Prostate gland (tissue), 2 donors: ENCODE results near the gene XRCC3. TPM values are rescaled to one million over a fixed set of nuclear protein-coding genes. Genes with fewer than 3 reads are reported as not detected.

Source experiments
- DNase-seq: peaks from one replicate; pipeline ENCODE4 v3.0.0-alpha.2; 2019; ENCODE audit warnings: low spot score
- H3K27ac ChIP-seq, 2 donors: fragments of 200-600 bp; sonication (generic); 2 replicates each; pipeline ENCODE4 v1.5.1; 2017 to 2019
- H3K27me3 ChIP-seq: fragments of 200-600 bp; sonication (generic); replicated peaks from 2 replicates; pipeline ENCODE4 v1.5.1; 2019; ENCODE audit not compliant: insufficient read depth
- H3K36me3 ChIP-seq, 2 donors: fragments of 200-600 bp; sonication (generic); 1 replicate in 1 of 2; 2 replicates in 1 of 2; pipeline versions ENCODE4 v1.5.1 to v1.8.1; 2017 to 2019
- H3K4me1 ChIP-seq: fragments of 200-600 bp; sonication (generic); replicated peaks from 2 replicates; pipeline ENCODE4 v1.5.1; 2019
- H3K4me3 ChIP-seq, 2 donors: fragments of 200-600 bp; sonication (generic); 2 replicates each; pipeline ENCODE4 v1.5.1; 2017 to 2019
- H3K9me3 ChIP-seq: fragments of 200-600 bp; sonication (generic); 2 replicates; pipeline ENCODE4 v1.5.1; 2017
- CTCF ChIP-seq, 4 experiments: fragments of 200-600 bp in 2 of 4; fragments of 450-650 bp in 2 of 4; sonication (generic) in 2 of 4; IDR thresholded peaks; 1 replicate in 3 of 4; 2 replicates in 1 of 4; pipeline ENCODE4 v1.5.1; 2016 to 2019; ENCODE audit warnings: antibody characterized with exemption in 4 of 4, mild to moderate bottlenecking in 2 of 4, moderate library complexity in 2 of 4
- POLR2A ChIP-seq: fragments of 450-650 bp; IDR thresholded peaks from one replicate; pipeline ENCODE4 v1.6.1; 2016; ENCODE audit warnings: antibody characterized with exemption, mild to moderate bottlenecking
- POLR2AphosphoS5 ChIP-seq: sonication (generic); formaldehyde crosslinking; IDR thresholded peaks from one replicate; pipeline ENCODE4 v1.6.1; 2017; ENCODE audit warnings: antibody characterized with exemption
- WGBS: methylation state at CpG from one replicate; pipeline ENCODE4 v1.1.5; 2018; 5-methylcytosine and 5-hydroxymethylcytosine counted together
- intact Hi-C: fragments of 100-400 bp; cut with DNase I; formaldehyde crosslinking; loops from one replicate; pipeline ENCODE4 v1.14.2; 2022
- total RNA-seq, 2 donors: library from RNA; depleted of rRNA; stranded (reverse); fragments of >200 nt; gene quantifications; one replicate each; pipeline ENCODE4 v1.1.0, GENCODE V29; 2016

XRCC3 gene
- total RNA-seq, 2 donors from 2014 or later = 24.7 to 33.2 TPM

- no peaks in the 10 kb centered on the region for H3K4me1 ChIP-seq
- 80% methylated on average over 15 of the region's 15 CpGs for WGBS
- no peak for DNase-seq
Observed at GRCh38 chr14:103683139-103683538, 32.1 kb downstream of the XRCC3 start.

GRCh38 chr14:103680491-103681231 lies 34.6 kb downstream of the XRCC3 start:
- Histone ChIP-seq H3K27ac (no peak overlapping the region), H3K27me3 (no peaks in the 10 kb centered on the region), H3K4me3 (no peak overlapping the region), H3K4me1 (no peaks in the 10 kb centered on the region), H3K36me3 (peaks cover 0 to 5% of the 10 kb centered on the region in 2 donors), H3K9me3 (no peaks in the 10 kb centered on the region)
- no peak for DNase-seq
- intact Hi-C loops = no loop called here
- TF ChIP-seq CTCF (IDR thresholded peaks at IDR 0.05) (no peak), POLR2AphosphoS5 (no peak), POLR2A (no peak)
- WGBS = 86% methylated on average over 17 of the region's 17 CpGs

More at GRCh38 chr14:103683139-103683538, 32.1 kb downstream of the XRCC3 start:
- peaks cover 0 to 6% of the 10 kb centered on the region in 2 donors for H3K36me3 ChIP-seq
- H3K9me3 ChIP-seq = no peaks in the 10 kb centered on the region
- no peak overlapping the region for H3K27ac ChIP-seq
- no peak overlapping the region for H3K4me3 ChIP-seq
- intact Hi-C loops = no loop called here
- H3K27me3 ChIP-seq = no peaks in the 10 kb centered on the region
- TF ChIP-seq POLR2AphosphoS5 (no peak), POLR2A (no peak), CTCF (IDR thresholded peaks at IDR 0.05) (no peak)

GRCh38 chr14:103679351-103679750 lies 35.9 kb downstream of the XRCC3 start:
- Histone ChIP-seq H3K27ac (no peak overlapping the region), H3K36me3 (peaks cover 0 to 8% of the 10 kb centered on the region in 2 donors), H3K9me3 (no peaks in the 10 kb centered on the region), H3K27me3 (no peaks in the 10 kb centered on the region), H3K4me1 (no peaks in the 10 kb centered on the region), H3K4me3 (no peak overlapping the region)
- TF ChIP-seq POLR2A = no peak
- peak in 3 of 4 experiments; percentile 30 to 39 (median 39) for TF ChIP-seq CTCF (IDR thresholded peaks at IDR 0.05)
- TF ChIP-seq POLR2AphosphoS5 = no peak
- WGBS = 53% methylated on average over 13 of the region's 13 CpGs
- intact Hi-C loops = no loop called here
- peak; percentile 10 for DNase-seq

- intact Hi-C loops = no loop called here
- Histone ChIP-seq H3K4me1 (no peaks in the 10 kb centered on the region), H3K36me3 (peaks cover 7 to 26% of the 10 kb centered on the region in 2 donors), H3K27me3 (no peaks in the 10 kb centered on the region), H3K27ac (no peak overlapping the region), H3K9me3 (no peaks in the 10 kb centered on the region), H3K4me3 (no peak overlapping the region)
- no peak for DNase-seq
- WGBS = 75% methylated on average over 16 of the region's 16 CpGs
- TF ChIP-seq CTCF (IDR thresholded peaks at IDR 0.05) (no peak), POLR2AphosphoS5 (no peak), POLR2A (no peak)
Observed at GRCh38 chr14:103676881-103677675, 38.2 kb downstream of the XRCC3 start.
